HG03354 (cell line): ENCODE data around the gene TMEM19.

Experiments used
- ATAC-seq: cut with Tn5 transposase; IDR thresholded peaks from one replicate; pipeline ENCODE4 v1.9.1; 2021; ENCODE audit warnings: mild to moderate bottlenecking; ENCODE audit not compliant: unreplicated experiment, poor library complexity, severe bottlenecking

The TMEM19 gene

DNA sequence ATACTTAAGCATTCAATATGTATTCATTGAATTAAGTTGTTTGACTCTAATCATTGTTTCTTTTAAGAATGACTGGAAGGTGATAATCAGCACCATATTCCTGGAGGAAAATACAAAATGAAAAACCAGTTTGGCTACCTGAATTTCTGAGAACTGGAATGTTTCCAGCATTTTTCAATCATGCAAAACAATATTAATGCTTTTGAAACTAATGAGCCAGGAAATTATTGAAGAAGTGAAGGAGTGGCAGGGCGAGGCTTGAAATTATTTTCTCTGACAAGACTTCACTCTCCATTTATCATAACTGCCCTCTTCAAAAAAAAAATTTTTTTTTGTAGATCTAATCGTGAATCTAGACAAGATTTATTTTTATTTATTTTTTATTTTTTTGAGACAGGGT, 19.0 kb downstream of the TMEM19 start:
- ATAC-seq, result no peak

DNA sequence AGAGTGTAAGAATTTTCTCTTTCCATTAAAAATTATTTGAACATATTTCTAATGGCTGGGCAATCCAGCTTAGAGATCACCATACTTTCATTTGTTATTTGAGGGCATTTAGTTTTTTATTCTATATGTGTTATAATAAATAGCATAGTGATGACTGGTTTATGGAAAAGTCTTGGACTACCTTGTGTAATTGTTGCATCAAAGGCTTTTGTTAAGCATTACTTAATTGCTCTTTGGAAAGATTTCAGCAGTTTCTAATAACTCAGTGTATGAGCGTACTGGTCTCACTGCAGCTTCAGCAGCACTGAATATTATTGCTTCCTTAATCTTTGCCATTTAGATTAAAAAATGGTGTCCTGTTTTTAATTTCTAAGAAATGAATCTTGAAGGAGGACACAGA, 22.8 kb downstream of the TMEM19 start:
- ATAC-seq, result no peak

GRCh38 chr12:71710276-71711125, 24.6 kb downstream of the TMEM19 start:
- no peak for ATAC-seq

DNA sequence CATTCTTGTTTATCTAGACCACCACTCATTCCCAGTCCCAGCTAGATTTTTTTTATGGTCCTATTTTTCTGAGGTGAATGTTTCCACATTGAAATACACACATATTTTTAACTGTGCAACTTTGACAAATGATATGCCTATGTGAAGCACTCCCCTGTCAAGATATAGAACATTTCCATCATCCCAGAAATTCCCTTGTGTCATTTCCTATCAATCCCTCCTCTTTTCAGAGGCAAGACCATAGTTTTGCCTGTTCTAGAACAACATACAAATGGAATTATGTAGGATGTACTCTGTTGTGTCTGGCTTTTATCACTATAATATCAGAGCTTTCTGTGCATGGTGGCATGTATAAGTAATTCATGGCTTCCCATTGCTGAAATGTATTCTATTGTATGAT, 32.7 kb downstream of the TMEM19 start:
- no peak for ATAC-seq

DNA sequence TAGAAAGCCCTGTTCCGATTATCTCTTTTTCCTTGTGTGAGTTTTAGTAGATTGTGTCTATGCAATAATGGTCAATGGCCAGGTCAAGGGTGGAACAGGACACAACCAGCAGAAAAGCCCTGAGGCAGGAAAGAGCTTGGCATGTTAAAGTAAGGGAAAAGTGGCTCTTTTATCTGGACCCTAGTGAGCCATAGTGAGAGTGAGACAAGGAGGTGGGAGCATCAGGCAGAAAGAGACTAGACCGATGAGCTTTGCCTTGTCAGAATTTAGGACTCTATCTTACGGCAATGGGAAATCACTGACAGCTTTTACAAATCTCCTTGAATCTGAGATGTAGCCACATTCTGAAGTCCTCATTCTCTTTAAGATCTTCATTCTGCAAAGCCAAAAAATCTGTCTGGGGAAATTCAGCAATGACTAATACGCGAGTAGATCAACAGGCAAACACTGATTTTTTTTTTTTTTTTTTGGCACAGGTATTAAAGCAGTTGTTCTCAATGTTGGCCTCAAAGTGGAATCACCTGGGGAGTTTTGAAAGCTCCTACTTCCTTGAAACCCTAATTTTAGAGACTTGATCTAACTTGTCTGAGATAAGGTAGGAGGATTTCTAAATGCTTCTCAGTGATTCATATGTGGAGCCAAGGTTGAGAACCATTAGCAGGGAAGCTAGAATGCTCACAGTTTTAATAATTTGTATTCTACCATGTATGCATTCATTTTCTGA, 33.9 kb downstream of the TMEM19 start:
- ATAC-seq, result no peak

DNA sequence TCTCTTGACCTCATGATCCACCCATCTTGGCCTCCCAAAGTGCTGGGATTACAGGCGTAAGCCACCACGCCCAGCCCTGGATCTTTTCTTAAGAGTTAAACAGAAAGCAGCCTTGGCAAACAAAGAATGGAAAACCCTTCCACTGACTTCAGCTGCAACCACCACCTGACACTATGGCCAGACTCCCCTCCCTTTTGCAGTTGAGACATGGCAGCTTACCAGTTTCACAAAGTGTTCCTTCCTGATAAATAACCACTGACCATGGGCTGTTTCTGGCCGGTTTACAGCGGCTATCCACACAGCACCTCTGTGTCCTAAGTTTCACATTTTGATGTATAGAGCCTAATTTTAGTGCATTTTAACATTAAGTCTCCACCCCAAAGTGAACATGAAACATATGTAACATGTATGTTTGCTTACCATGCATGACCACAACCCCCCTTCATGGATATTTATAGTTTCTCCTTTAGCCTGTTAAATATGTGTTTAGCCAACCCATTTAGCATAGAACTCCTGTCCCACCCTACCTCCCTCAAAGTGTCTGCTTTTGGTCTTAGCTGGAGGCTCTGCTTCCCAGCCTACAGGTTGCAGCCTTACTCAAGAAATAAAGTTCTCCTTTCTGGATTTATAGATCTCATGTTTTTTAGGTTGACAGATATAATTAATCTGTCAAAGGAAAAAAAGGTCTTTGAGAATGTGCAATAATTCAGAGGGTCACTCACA, 36.1 kb downstream of the TMEM19 start:
- ATAC-seq, result no peak

GRCh38 chr12:71725011-71725410, 39.1 kb downstream of the TMEM19 start:
- no peak for ATAC-seq

DNA sequence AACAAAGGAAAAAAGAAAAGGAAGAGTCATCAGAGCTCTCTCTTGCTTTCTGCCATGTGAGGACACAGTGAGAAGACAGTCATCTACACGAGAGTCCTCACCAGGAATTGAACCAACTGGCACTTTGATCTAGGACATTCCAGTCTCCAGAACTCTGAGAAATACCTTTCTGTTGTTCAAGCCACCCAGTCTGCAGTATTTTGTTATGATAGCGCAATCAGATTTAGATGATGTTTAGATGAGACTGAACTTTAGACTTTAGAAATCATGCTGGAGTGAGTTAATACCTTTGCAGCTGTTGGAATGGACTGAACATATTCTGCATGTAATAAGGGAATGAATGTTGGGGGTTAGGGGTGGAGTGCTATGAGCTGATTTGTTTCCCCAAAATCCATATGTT, 40.7 kb downstream of the TMEM19 start:
- ATAC-seq, result no peak

DNA sequence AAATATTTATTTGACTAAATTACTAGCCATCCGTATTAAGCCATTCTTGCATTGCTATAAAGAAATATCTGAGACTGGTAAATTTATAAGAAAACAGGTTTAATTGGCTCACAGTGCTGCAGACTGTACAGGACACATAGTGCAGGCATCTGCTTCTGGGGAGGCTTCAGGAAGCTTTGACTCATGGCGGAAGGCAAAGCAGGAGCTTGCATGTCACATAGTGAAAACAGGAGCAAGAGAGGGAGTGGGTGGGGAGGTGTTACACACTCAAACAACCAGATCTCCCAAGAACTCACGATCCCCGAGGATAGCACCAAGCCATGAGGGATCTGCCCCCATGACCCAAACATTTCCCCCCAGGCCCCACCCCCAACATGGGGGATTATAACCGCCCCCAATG, 42.1 kb downstream of the TMEM19 start:
- no peak for ATAC-seq

GRCh38 chr12:71730936-71731335, 45.1 kb downstream of the TMEM19 start:
- no peak for ATAC-seq

GRCh38 chr12:71731439-71732356, 45.8 kb downstream of the TMEM19 start:
- ATAC-seq, result no peak

- ATAC-seq, result no peak
These were observed 46.5 kb downstream of the TMEM19 start for GRCh38 chr12:71732357-71732712.

GRCh38 chr12:71737197-71737596, 51.3 kb downstream of the TMEM19 start:
- no peak for ATAC-seq

DNA sequence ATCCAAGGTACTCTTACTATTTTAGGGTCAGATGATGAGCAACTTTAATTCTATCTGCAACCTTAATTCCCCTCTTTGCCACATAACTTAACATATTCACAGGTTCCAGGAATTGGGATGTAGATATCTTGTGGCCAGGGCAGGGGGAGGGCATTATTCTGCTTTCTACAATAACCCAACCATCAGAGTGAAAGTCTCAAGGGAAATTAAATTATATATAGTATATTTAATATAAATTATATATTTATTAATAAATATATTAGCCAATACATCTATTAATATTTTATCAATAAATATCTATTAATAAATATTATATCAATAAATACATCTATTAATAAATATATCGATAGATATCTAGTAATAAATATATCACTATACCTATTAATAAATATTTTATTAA, 57.1 kb downstream of the TMEM19 start:
- ATAC-seq, result no peak

- no peak for ATAC-seq
These were observed 58.8 kb downstream of the TMEM19 start for GRCh38 chr12:71744522-71745300.

- ATAC-seq, result peak; percentile 91
These were observed 61.2 kb downstream of the TMEM19 start for GRCh38 chr12:71746974-71747611.

- ATAC-seq, result no peak
These were observed 62.4 kb downstream of the TMEM19 start for GRCh38 chr12:71748081-71748850.

- no peak for ATAC-seq
These were observed 63.8 kb downstream of the TMEM19 start for GRCh38 chr12:71749666-71750065.
